ENCODE data around the gene UBL3. TPM values are rescaled to one million over a fixed set of nuclear protein-coding genes. Genes with fewer than 3 reads are reported as not detected.

UBL3 gene, protein sequence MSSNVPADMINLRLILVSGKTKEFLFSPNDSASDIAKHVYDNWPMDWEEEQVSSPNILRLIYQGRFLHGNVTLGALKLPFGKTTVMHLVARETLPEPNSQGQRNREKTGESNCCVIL
- polyA plus RNA-seq (2012; ENCODE audit: insufficient read depth, insufficient read length): 5.4 TPM

- DNase-seq (ENCODE audit: low read depth, low spot score): peak; percentile 87
- peak within 1 kb of the TSS; percentile 75 for H3K4me3 ChIP-seq (ENCODE audit: low read length)
Measured at GRCh38 chr13:29850213-29850898, at the start of gene UBL3. Gene UBL3, minus strand, starts transcription at chr13:29850617. Its CDS starts 1,079 bp downstream, at chr13:29849538.

- DNase-seq (ENCODE audit: low read depth, low spot score): no peak
- no peak overlapping the region for H3K4me3 ChIP-seq (ENCODE audit: low read length)
Measured at GRCh38 chr13:29897102-29897501, 46.7 kb upstream of the UBL3 start.

GRCh38 chr13:29893438-29893837, 43.0 kb upstream of the UBL3 start:
- no peak overlapping the region for H3K4me3 ChIP-seq (ENCODE audit: low read length)
- DNase-seq (ENCODE audit: low read depth, low spot score): no peak

DNA sequence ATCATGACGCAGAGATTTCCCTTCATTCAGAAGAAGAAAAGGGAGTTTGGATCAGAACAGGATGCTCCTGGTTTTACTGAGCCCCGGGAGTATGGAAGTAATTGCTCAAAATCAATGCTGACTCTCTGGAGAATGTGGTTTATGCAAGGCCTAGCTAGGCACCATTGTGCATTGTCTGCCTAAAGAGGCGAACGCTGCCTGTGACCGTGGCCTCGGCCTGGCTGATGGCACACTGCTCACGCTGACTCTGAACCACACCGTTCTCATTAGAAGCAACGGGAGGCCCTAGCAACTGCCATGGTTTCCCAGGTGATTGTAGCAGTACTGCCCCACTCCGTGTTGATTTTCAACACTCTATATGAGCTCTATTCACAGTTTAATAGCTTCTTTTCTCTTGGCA, 41.7 kb upstream of the UBL3 start:
- no peak for DNase-seq (ENCODE audit: low read depth, low spot score)
- H3K4me3 ChIP-seq (ENCODE audit: low read length): no peak overlapping the region

- no peak for DNase-seq (ENCODE audit: low read depth, low spot score)
- H3K4me3 ChIP-seq (ENCODE audit: low read length): no peak overlapping the region
Measured at GRCh38 chr13:29889111-29889510, 38.7 kb upstream of the UBL3 start.

DNA sequence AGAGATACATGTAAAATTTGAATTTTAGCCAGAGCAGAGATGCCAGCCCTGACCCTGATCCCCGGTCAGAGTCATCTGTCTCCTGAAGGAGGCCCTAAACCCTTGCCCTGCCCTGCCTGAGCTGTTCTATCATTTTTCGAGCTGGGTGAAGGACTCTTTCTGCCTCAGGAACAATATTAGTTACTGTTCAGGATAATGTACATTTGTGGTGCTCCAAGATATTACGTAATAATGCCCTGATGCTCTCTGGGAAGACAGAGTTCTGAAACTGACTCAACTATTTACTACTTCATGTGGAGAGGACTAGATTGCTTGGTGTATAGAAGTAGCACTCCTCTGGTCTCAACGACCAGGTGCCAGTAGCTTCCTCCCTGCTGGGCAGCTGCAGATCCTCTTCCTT, 37.9 kb upstream of the UBL3 start:
- no peak for DNase-seq (ENCODE audit: low read depth, low spot score)
- H3K4me3 ChIP-seq (ENCODE audit: low read length): no peak overlapping the region

- DNase-seq (ENCODE audit: low read depth, low spot score): no peak
- H3K4me3 ChIP-seq (ENCODE audit: low read length): no peak overlapping the region
Measured at GRCh38 chr13:29887686-29888085, 37.3 kb upstream of the UBL3 start.

DNA sequence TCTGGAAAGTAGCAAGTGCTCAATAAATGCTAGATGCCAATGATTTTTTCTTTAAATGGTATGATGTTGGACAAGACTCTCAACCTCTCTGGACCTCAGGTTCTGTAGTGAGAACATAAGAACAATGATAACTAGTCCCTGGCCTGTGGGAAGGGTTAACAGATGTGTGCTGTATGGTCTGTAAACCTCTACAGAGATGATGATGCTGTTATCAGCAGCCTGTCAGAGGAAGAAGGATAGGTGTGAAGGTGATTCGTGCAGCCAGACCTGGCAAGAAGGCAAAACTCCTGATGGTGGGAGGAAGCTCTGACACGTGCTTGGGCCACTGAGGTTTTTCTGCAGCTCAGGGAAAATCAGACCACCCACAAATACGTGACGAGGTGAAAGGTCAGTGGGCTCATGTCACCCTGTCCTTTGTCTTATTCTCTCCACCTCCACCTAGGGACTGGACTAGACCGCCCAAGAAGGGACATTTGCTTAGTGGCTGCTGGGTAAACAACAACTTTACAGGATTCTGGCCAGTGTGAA, 36.7 kb upstream of the UBL3 start:
- no peak for DNase-seq (ENCODE audit: low read depth, low spot score)
- no peak overlapping the region for H3K4me3 ChIP-seq (ENCODE audit: low read length)

DNA sequence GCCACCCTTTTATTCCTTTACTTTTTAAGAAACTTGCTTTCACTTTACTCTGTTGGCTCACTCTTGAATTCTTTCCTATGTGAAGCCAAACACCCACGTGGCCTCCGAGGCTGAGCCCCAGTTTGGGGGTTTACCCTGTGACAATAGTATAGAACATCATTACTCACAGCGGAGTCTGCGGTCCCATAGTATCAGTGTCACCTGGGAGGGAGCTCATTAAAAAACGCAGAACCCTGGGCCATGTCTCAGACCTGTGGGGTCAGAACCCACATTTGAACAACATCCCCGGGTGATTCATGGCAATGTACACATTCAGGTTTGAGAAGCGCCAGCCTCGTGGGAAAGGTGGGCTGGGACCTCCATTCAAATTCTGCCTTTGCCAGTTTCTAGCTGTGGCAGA, 36.0 kb upstream of the UBL3 start:
- no peak for DNase-seq (ENCODE audit: low read depth, low spot score)
- no peak overlapping the region for H3K4me3 ChIP-seq (ENCODE audit: low read length)

- H3K4me3 ChIP-seq (ENCODE audit: low read length): no peak overlapping the region
- peak; percentile 54 for DNase-seq (ENCODE audit: low read depth, low spot score)
Measured at GRCh38 chr13:29885989-29886388, 35.6 kb upstream of the UBL3 start.

DNA sequence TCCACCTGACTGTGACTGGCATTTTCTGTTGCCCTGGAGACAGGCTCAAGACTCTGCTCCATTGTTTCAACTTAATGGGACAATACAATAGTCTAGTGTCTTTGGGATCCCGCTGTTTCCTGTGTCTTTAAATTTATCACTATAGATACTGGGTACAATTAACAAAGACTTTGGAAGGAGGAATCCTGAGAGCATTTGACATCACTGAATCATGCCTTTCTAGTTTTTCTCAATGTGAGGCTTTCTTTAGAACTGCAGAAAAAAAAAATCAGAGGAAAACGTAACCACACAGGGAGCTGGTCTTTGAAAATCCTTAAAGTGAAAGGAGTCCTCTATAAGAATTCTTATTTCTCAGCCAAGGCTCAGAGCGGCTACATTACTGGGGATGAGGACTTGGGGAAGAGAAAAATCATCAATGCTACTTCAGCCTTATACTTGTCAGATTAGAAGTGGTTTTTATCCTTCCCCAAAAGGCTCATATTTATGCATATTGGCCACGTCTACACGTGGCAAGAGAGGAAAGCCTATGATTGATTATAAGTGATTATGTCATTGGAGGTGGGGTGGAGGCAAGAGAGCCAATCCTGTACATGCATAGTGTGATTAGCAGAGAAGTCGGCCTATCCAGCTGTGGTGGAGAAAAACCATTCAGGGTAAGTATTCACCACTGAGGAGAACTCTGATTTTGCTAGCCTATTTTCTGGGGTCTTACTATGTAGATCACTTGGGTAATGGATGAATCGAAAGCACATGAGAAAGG, 34.4 kb upstream of the UBL3 start:
- peak; percentile 27 for DNase-seq (ENCODE audit: low read depth, low spot score)

GRCh38 chr13:29883941-29884518, 33.6 kb upstream of the UBL3 start:
- no peak overlapping the region for H3K4me3 ChIP-seq (ENCODE audit: low read length)
- DNase-seq (ENCODE audit: low read depth, low spot score): no peak

More for the DNA sequence above, 34.4 kb upstream of the UBL3 start:
- no peak overlapping the region for H3K4me3 ChIP-seq (ENCODE audit: low read length)

GRCh38 chr13:29882076-29882475, 31.7 kb upstream of the UBL3 start:
- no peak for DNase-seq (ENCODE audit: low read depth, low spot score)
- H3K4me3 ChIP-seq (ENCODE audit: low read length): no peak overlapping the region

DNA sequence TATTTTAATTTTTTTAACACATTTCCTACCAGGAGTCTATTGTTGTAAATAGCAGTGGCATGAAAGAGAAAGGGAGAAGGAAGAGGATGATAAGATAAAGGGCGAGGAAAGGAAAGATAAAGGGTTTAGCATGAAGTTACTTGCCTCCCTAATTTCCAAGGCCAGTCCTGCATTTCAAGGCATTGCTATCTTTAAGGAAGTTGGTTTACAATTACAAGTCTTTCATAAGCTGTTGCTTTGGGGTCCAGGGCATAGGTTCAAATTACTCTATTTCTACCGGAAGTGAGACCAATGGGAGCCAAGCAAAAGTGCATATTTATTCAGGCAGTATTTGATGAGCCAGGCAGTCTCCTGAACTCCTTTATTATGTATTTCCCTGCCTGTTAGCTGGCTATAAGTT, 27.7 kb upstream of the UBL3 start:
- no peak for DNase-seq (ENCODE audit: low read depth, low spot score)
- no peak overlapping the region for H3K4me3 ChIP-seq (ENCODE audit: low read length)

GRCh38 chr13:29877456-29878078, 27.1 kb upstream of the UBL3 start:
- no peak for DNase-seq (ENCODE audit: low read depth, low spot score)
- no peak overlapping the region for H3K4me3 ChIP-seq (ENCODE audit: low read length)

- no peak overlapping the region for H3K4me3 ChIP-seq (ENCODE audit: low read length)
- DNase-seq (ENCODE audit: low read depth, low spot score): no peak
Measured at GRCh38 chr13:29875646-29876045, 25.2 kb upstream of the UBL3 start.

DNA sequence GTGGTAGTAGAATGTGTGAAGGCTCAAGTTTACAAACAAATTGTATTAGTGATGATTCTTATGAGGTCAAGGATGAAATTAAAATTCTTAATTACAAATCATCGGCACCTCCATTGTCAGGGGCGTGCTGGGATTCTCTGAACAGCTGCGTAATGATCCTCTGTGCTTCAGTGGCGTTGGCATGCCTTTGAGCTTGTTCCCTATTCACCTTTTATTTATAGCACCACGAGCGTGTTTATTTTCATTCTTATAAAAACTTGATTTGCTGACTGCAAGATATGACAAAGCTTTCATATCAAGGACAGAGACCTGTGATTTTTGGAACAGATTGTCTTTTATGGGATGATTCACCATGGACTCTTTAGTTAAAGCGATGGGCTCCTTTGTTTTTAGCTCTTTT, 18.2 kb upstream of the UBL3 start:
- DNase-seq (ENCODE audit: low read depth, low spot score): no peak
- H3K4me3 ChIP-seq (ENCODE audit: low read length): no peak overlapping the region

GRCh38 chr13:29865934-29866333, 15.5 kb upstream of the UBL3 start:
- no peak for DNase-seq (ENCODE audit: low read depth, low spot score)
- H3K4me3 ChIP-seq (ENCODE audit: low read length): no peak overlapping the region

DNA sequence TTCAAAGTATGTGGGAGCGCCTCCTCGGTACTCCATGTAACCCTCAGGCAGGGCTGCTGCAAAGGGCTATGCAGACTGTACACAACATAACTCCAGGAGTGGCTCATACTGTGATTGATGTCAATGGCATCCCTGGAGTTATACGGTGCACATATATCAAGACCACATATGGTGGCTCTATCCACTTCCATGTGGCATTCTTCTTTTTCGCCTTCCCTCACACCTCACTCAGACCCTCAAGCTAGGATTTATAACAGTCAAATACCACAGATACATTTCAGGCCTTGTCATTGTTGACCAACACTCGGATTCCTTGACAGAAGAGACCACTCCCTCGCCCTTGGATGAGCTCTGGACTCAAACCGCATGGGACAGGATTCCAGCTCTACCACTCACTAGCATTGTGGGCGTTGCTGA, 11.3 kb upstream of the UBL3 start:
- no peak overlapping the region for H3K4me3 ChIP-seq (ENCODE audit: low read length)
- no peak for DNase-seq (ENCODE audit: low read depth, low spot score)

All from Jurkat, Clone E6-1 (cell line).